GM19023 (cell line): Measurements from ENCODE around the gene PATL1.
"Not testable (repeated sequence)": the region's sequence is repeated elsewhere in the genome, so short reads cannot be mapped to it uniquely, and the experiment has no call there.

Experiments
- ATAC-seq: cut with Tn5 transposase; IDR thresholded peaks from one replicate; pipeline ENCODE4 v1.9.1; 2021; ENCODE audit warnings: mild to moderate bottlenecking, moderate library complexity; ENCODE audit not compliant: unreplicated experiment

The PATL1 gene

GRCh38 chr11:59678118-59678812 lies 9.4 kb upstream of the PATL1 start:
- ATAC-seq: no peak

- no peak for ATAC-seq
These were observed 7.4 kb upstream of the PATL1 start for GRCh38 chr11:59676205-59676604.

- no peak for ATAC-seq
These were observed 5.5 kb upstream of the PATL1 start for GRCh38 chr11:59674291-59674690.

GRCh38 chr11:59673291-59673690 lies 4.5 kb upstream of the PATL1 start:
- ATAC-seq: no peak

GRCh38 chr11:59671471-59671870 lies 2.6 kb upstream of the PATL1 start:
- no peak for ATAC-seq

GRCh38 chr11:59669611-59670009 lies 773 bp upstream of the PATL1 start:
- ATAC-seq: no peak

- peak; percentile 36 for ATAC-seq
These were observed 468 bp downstream of the PATL1 start for GRCh38 chr11:59668188-59668949.

GRCh38 chr11:59667812-59668187 lies 1.0 kb downstream of the PATL1 start:
- no peak for ATAC-seq

- no peak for ATAC-seq
These were observed 1.9 kb downstream of the PATL1 start for GRCh38 chr11:59666969-59667368.

- no peak for ATAC-seq
These were observed 8.2 kb downstream of the PATL1 start for GRCh38 chr11:59660621-59661020.

- no peak for ATAC-seq
These were observed 8.9 kb downstream of the PATL1 start for GRCh38 chr11:59659981-59660380.

- no peak for ATAC-seq
These were observed 10.8 kb downstream of the PATL1 start for GRCh38 chr11:59658036-59658435.

- no peak for ATAC-seq
These were observed 13.9 kb downstream of the PATL1 start for GRCh38 chr11:59654893-59655292.

- ATAC-seq: no peak
These were observed 21.4 kb downstream of the PATL1 start for GRCh38 chr11:59647245-59647980.

- ATAC-seq: no peak
These were observed 24.3 kb downstream of the PATL1 start for GRCh38 chr11:59644528-59644927.

- no peak for ATAC-seq
These were observed 25.4 kb downstream of the PATL1 start for GRCh38 chr11:59643390-59643789.

GRCh38 chr11:59641156-59641555 lies 27.7 kb downstream of the PATL1 start:
- ATAC-seq: no peak

- ATAC-seq: no peak
These were observed 38.3 kb downstream of the PATL1 start for GRCh38 chr11:59630493-59630892.

- ATAC-seq: no peak
These were observed 38.8 kb downstream of the PATL1 start for GRCh38 chr11:59629996-59630395.

GRCh38 chr11:59626969-59627368 lies 41.9 kb downstream of the PATL1 start:
- ATAC-seq: not testable (repeated sequence)

- ATAC-seq: no peak
These were observed 43.1 kb downstream of the PATL1 start for GRCh38 chr11:59625703-59626102.

- ATAC-seq: no peak
These were observed 51.0 kb downstream of the PATL1 start for GRCh38 chr11:59617876-59618275.
